ENCODE results near the gene PRKN.

GRCh38 chr6:162532283-162533008 is 195.1 kb downstream of the PRKN start:
- no peak for TF ChIP-seq CTCF (IDR thresholded peaks at IDR 0.05)
- TF ChIP-seq POLR2A (IDR thresholded peaks at IDR 0.05), result no peak
